H1 (cell line): ENCODE measurements around the gene AKAP12. TPM values are rescaled to one million over a fixed set of nuclear protein-coding genes. Genes with fewer than 3 reads are reported as not detected.

Source experiments
- CBX8 ChIP-seq: fragments of 300-800, 300-1000 bp; sonication (generic); IDR thresholded peaks from 2 replicates; pipeline ENCODE4 v1.7.1; 2016; ENCODE audit warnings: low read depth, low read length, borderline replicate concordance
- GTF2F1 ChIP-seq: IDR thresholded peaks from 2 replicates; pipeline ENCODE4 v1.6.1; 2012; ENCODE audit warnings: low read depth, low read length, improper control_type of control experiment, borderline replicate concordance
- HDAC6 ChIP-seq: IDR thresholded peaks from one replicate; pipeline ENCODE4 v1.7.1; 2012; ENCODE audit warnings: low read depth, mild to moderate bottlenecking, inconsistent platforms, low read length, moderate library complexity
- RFX5 ChIP-seq: IDR thresholded peaks from 2 replicates; pipeline ENCODE4 v1.6.1; 2011; ENCODE audit warnings: low read depth, low read length, improper control_type of control experiment, borderline replicate concordance
- SRF ChIP-seq: IDR thresholded peaks from 2 replicates; pipeline ENCODE4 v1.6.1; 2011; ENCODE audit warnings: mild to moderate bottlenecking, low read depth, low read length, moderate library complexity
- SUZ12 ChIP-seq: fragments of 200-600 bp; sonication (generic); IDR thresholded peaks from 2 replicates; pipeline ENCODE4 v1.6.1; 2012; ENCODE audit warnings: mild to moderate bottlenecking, inconsistent platforms, low read length, moderate library complexity, mixed read lengths
- TAF1 ChIP-seq: IDR thresholded peaks from 2 replicates; pipeline ENCODE4 v1.6.1; 2011; ENCODE audit warnings: mild to moderate bottlenecking, low read depth, low read length
- polyA plus RNA-seq, 7 experiments: library from polyadenylated mRNA; depleted of rRNA in 3 of 7; stranded (reverse) in 5 of 7; unstranded in 2 of 7; fragments of >200 nt in 5 of 7; fragments of 200-250 nt in 2 of 7; gene quantifications; 1 replicate in 5 of 7; 2 replicates in 1 of 7; 4 replicates in 1 of 7; pipeline versions ENCODE4 v1.2.1 to v1.2.3, GENCODE V29; 2011 to 2013; ENCODE audit warnings: missing spikeins in 2 of 7, mixed read lengths in 2 of 7
- total RNA-seq: library from RNA; stranded (reverse); fragmentation: NEBNext Ultra II Directional; extraction: Animal tissue kit (Norgen Biotek cat#: 25700); gene quantifications from 2 replicates; pipeline ENCODE4 v1.2.1, GENCODE V29; 2021

Gene AKAP12
- total and polyA plus RNA-seq, 2 of the 8 experiments (the other 6 are each of a cell fraction or from before 2014, with no cell fraction given), result 14.6 to 79.2 TPM

GRCh38 chr6:151326116-151326825, 86.5 kb downstream of the AKAP12 start (continued):
- TF ChIP-seq HDAC6 (no peak), TAF1 (no peak), SRF (no peak), CBX8 (no peak), SUZ12 (no peak), RFX5 (no peak), GTF2F1 (no peak)
